Stimulated activated CD4-positive, alpha-beta T cell treated with anti-CD3 and anti-CD28 coated beads, Interleukin-1b, Interleukin-23, amount 100 ng/mL, for 4 hours (primary cell): ENCODE data around the gene PGF.
"Not testable (repeated sequence)": the region's sequence is repeated elsewhere in the genome, so short reads cannot be mapped to it uniquely, and the experiment has no call there.

Experiments
- DNase-seq, 2 donors: peaks; one replicate each; pipeline ENCODE4 v3.0.0-alpha.2; 2020; ENCODE audit warnings: low read depth in 2 of 2

Gene PGF

GRCh38 chr14:74955229-74956026 lies at the start of gene PGF:
TSS of gene PGF (minus strand) at chr14:74955597. CDS start at chr14:74955242, 355 bp downstream.
- peak in 1 of 2 donors; percentile 28 for DNase-seq

- DNase-seq = no peak
These were observed 48.0 kb upstream of the PGF start for GRCh38 chr14:75003250-75004027.

- DNase-seq = peak; percentile 96 to 97
These were observed 47.2 kb upstream of the PGF start, which contains the start of gene EIF2B2 for GRCh38 chr14:75002392-75003249. TSS of gene EIF2B2 (plus strand) at chr14:75002921. CDS start at chr14:75002991, 70 bp downstream.

GRCh38 chr14:75001899-75002298 lies 46.5 kb upstream of the PGF start:
- no peak for DNase-seq

- no peak for DNase-seq
These were observed 45.9 kb upstream of the PGF start for GRCh38 chr14:75001261-75001660.

GRCh38 chr14:74995781-74996180 lies 40.4 kb upstream of the PGF start:
- not testable (repeated sequence) for DNase-seq

GRCh38 chr14:74994182-74994581 lies 38.8 kb upstream of the PGF start:
- DNase-seq = not testable (repeated sequence)

GRCh38 chr14:74988993-74989392 lies 33.6 kb upstream of the PGF start:
- DNase-seq = no peak

GRCh38 chr14:74988131-74988530 lies 32.7 kb upstream of the PGF start:
- no peak for DNase-seq

GRCh38 chr14:74985806-74986205 lies 30.4 kb upstream of the PGF start:
- no peak for DNase-seq

GRCh38 chr14:74985028-74985310 lies 29.6 kb upstream of the PGF start:
- no peak for DNase-seq

GRCh38 chr14:74984236-74985027 lies 29.0 kb upstream of the PGF start:
- DNase-seq = no peak

- no peak for DNase-seq
These were observed 27.9 kb upstream of the PGF start for GRCh38 chr14:74983343-74983742.

- DNase-seq = no peak
These were observed 27.3 kb upstream of the PGF start for GRCh38 chr14:74982661-74983060.

- DNase-seq = no peak
These were observed 26.4 kb upstream of the PGF start for GRCh38 chr14:74981833-74982232.

GRCh38 chr14:74981462-74981782 lies 26.0 kb upstream of the PGF start:
- no peak for DNase-seq

- DNase-seq = no peak
These were observed 25.5 kb upstream of the PGF start for GRCh38 chr14:74980731-74981461.

GRCh38 chr14:74980398-74980730 lies 25.0 kb upstream of the PGF start:
- DNase-seq = no peak

- no peak for DNase-seq
These were observed 24.3 kb upstream of the PGF start for GRCh38 chr14:74979442-74980397.

- no peak for DNase-seq
These were observed 23.6 kb upstream of the PGF start for GRCh38 chr14:74979029-74979428.
